HK-2 (cell line): Measurements from ENCODE around the gene SGTA.
"Not testable (repeated sequence)": the region's sequence is repeated elsewhere in the genome, so short reads cannot be mapped to it uniquely, and the experiment has no call there.

Experiments
- DNase-seq: peaks from one replicate; pipeline ENCODE4 v3.0.0-alpha.2; 2018; ENCODE audit not compliant: unreplicated experiment

Gene SGTA

DNA sequence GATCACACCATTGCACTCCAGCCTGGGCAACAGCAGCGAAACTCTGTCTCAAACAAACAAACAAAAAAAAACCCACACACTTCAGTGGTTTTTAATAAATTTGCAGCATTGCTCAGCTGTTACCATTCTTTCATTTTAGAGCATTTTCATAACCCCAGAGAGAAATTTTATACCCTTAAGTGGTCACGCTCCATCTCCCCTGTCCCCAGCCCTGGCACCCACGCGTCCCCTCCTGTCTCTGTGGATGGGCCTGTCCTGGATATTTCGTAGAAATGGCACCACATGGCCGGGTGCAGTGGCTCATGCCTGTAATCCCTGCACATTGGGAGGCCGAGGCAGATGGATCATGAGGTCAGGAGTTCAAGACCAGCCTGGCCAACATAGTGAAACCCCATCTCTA, 10.1 kb upstream of the SGTA start:
- DNase-seq = no peak

GRCh38 chr19:2792666-2793065, 9.6 kb upstream of the SGTA start:
- not testable (repeated sequence) for DNase-seq

DNA sequence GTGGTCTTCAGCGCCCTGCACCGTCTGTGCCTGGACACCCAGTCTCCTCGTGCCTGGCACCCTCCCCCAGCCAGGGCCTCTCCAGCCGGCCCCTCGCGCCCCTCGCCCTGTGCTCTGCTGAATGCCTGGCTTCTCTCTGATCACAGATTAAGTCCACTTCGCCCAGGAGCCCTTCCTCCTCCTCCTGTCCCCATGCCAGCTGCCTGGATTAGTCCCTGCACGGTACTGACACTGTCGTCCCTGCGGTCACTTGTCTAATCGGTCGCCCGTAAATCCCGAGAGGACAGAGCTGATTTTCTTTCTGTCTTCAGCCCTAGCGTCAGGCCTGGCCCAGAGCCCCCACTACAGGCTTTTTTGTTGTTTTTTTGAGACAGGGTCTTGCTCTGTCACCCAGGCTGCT, 8.8 kb upstream of the SGTA start:
- no peak for DNase-seq

GRCh38 chr19:2791440-2791839, 8.4 kb upstream of the SGTA start:
- no peak for DNase-seq

- no peak for DNase-seq
These were observed 7.6 kb upstream of the SGTA start for GRCh38 chr19:2790557-2791271.

GRCh38 chr19:2790194-2790556, 7.1 kb upstream of the SGTA start:
- DNase-seq = no peak

DNA sequence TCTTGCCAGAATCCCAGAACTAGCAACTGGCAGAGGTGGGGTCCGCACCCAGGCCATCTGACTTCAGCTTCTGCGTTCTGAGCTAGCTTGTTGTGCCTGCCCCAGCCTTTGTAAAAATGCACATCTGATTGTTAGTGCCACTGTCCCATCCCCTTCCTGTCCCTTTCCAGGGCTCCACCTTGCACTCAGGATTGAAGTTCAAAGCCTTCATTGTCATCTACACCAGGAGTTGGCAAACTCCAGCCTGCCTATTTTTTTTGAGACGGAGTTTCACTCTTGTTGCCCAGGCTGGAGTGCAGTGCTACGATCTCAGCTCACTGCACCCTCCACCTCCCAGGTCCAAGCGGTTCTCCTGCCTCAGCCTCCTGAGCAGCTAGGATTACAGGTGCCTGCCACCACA, 5.2 kb upstream of the SGTA start:
- no peak for DNase-seq

GRCh38 chr19:2787115-2787514, 4.0 kb upstream of the SGTA start:
- no peak for DNase-seq

DNA sequence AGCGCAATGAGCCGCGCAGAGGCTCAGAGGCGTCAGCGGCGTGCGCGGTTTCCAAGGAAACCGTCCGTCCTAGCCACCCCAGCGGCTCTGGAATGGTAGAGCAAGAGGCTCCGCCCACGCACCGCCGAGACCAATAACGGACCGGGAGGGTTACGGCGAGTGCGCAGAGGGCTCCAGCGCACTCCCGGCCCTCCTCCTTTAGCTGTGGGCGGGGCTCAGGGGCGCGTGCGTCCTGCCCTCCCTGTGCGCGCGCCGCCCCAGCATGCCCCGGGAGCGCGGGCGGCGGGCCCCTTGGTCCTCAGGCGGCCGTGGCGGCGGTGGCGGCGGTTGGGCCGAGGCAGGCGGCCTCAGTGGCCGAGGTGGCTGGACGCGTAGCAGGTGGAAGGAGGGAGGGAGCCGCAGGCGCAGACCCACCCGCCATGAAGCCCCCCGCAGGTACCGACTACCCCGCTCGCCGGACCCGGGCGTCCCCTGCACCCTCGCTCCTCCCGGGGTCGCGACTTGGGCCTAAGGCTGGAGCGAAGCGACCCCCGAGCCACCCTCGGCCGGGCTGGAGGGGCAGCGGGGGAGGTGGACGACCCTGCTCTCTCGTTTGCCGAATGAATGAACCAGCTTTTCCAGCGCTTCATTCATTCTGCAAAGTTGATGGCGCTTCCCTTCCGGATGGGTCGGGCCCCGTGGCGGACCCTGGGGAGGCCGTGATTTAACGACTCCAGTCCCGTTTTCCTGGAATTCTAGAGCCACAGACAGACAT, 2.3 kb upstream of the SGTA start, which contains the start of gene THOP1:
Gene THOP1 (plus strand): TSS at position 260 of the 754 bp plus-strand sequence. CDS start 160 bp downstream, at position 420.
- peak; percentile 99 for DNase-seq

DNA sequence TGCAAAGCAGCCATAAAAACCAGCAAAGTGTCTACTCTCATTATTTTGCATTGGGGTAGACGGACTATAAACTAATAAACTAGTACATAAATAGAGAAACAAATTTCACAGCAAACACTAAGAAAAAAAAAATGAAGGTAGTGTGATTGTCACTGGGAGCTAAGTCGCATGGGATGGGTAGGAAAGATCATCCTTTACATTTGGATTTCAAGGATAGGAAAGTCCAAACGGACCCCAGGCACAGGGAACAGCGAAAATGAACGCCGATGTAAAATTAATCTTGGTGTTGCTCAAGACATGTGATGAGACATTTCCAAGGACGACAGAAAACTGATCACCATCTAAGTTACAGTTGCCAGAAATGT, 690 bp upstream of the SGTA start:
- DNase-seq = no peak

DNA sequence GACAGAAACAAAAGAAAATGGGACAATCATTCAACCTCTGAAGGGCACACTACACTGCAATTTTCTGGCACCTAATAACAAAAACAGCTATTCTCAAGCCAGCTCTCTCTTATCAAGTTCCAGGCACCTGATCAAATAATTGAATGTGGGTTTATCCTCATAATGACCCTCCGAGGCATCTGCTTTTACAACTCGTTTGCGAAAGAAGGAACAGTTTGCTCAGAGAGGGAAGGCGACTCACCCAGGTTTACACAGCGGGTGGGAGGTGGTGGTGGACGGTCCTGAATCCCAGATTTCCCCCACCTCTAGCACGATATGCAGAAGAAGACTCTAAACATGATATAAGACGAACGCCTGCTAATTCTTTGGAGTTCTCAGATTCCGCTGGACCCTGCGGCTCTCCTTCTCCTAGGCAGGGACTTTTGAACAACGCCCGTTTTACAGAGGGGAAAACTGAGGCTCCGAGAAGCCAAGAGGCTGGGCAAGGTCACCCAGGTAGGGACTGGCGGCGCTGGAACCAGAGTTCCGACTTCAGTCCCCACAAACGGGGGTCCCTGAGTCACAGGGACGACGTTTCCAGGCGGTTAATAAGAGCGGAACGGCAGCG, 641 bp downstream of the SGTA start:
- DNase-seq = no peak

DNA sequence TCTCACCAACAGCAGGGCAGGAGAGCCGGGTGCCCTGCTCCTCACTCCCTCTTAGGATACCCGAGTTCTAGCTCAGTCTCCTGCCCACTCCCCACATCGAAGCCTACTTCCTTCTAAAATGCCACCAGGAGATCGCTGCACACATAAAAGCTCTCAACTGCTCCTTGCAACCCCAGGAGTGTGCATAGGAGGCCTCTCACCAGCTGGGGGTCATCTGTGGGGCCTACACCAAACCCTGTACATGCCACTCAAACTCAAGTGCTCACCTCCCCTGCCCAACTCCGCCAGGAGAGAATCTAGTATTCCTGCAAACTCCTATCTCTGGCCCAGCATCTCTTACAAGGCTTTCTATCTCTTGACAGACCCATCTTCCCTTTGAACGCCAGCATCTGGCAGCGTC, 2.8 kb downstream of the SGTA start:
- DNase-seq = no peak

DNA sequence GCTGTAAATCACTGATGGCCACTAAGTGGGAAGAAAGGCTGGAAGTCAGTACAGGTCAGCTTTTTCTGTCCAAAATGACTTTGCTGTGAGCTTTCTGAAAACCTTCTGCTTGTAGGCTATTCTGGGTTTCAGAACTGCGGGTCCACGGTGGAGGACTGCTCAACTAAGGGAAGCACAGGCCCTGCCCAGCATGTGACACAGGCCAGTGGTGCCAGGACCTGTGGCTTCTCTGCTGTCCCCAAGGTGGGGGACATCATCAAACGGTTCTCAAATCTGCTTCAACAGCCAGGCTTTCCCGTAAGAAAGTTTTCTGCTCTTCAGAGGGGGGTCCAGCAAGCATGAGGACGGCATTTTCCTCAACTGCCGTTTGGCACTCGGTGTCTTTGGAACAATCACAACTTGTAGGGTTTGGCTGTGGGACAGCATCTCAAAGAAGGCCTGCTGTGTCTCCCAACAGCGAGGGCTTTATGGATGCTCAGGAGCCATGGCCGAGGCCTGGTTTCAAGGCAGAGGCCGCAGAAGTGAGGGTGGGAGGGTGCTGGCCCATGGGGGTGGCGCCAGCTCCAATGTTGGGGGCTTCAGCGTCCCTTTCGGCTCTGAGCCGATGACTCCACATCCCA, 3.8 kb downstream of the SGTA start:
- DNase-seq = no peak

DNA sequence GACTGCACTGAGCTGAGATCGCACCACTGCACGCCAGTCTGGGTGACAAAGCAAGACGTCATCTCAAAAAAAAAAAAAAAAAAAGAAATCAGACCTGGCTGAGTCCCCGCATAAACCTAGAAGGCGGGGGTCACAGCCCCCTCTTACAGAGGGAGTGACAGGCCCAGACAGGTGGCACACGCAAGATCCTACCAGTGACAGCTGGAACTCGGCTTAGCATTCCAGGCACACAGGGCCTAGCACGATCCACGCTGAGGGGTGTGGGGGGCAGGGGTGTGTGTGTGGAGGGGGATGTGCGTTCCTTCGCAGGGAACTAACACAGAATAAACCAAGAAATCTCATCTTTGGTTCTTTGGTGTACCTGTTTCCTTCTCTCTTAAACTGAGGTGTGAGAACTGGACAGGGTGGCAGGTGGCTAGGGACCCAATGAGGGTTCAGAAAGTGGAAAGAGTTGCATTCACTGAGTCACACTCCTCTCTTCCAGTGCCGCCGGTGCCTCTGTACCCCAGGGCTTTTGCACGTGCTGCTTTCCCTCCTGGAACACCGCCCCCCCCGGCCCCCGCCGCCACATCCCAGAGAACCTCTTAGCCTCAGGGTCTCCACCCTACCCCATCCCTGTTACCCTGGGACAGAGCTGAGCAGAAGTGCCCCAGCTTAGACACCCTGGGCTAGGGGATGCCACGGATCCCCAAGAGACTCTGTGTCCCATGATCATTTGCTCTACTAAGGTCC, 5.0 kb downstream of the SGTA start:
- no peak for DNase-seq

DNA sequence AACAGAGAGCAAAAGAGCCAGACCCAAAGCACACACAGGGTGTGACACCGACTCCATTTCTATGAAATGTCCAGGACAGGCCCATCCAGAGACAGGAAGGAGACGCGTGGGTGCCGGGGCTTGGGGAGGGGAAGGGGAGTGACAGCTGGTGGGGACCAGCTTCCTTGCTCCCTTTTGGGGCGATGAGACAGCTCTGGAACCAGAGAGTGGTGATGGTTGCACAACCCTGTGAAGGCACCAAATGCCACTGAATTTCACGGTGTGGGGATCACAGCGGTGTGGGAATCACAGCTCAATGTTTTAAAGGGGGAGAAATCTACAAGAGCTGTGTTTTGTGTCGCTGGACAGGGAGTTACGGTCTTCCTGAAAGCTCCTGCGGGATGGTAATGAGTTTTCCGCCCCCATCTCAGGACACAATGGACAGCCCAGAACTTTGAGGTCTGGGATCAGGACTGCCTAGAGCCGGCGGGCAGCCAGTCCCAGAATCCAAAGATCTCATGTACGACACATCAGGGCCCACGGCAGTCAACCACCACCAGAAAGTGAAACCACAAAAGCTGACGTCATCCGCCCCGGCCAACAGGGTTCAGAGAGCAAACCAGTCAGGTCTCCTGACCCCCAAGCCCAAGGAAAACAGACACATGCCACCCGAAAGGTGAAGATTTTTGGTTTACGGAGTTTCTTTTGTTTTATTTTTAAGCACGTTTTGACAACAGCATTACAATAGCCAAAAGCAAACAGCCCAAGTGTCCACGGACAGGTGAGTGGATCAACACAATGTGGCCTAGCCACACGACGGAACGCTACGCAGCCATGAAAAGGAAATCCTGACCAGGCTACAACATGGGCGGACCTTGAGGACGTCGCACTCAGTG, 7.3 kb downstream of the SGTA start:
- peak; percentile 58 for DNase-seq

DNA sequence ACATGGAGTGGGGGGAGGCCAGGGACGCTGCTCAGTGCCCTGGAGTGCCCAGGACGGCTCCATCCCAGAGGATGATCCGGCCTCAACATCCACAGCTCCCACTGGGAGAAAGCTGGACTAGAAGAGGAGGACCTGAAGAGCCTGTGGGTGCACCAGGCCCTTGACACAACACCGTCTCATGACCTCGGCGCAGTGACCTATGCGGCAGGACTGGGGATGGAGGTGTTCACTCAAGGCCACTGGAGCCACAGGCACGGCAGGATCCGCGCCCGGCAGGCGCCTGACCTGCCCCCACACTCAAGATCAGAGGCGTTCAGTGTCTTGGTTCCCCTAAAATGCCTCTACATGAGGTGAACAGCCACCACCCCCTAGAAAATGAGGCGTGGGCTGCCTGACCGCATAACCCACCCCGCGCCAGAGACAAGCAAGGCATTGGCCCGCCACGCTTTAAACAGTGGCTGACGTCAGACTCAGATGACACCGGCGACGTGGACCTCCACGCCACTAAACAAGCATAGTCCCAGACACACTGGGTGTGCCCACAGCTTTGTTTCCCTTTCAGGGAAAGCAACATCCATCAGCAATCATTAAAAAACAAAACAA, 8.0 kb downstream of the SGTA start:
- DNase-seq = no peak

- no peak for DNase-seq
These were observed 8.9 kb downstream of the SGTA start for GRCh38 chr19:2774083-2774679.

DNA sequence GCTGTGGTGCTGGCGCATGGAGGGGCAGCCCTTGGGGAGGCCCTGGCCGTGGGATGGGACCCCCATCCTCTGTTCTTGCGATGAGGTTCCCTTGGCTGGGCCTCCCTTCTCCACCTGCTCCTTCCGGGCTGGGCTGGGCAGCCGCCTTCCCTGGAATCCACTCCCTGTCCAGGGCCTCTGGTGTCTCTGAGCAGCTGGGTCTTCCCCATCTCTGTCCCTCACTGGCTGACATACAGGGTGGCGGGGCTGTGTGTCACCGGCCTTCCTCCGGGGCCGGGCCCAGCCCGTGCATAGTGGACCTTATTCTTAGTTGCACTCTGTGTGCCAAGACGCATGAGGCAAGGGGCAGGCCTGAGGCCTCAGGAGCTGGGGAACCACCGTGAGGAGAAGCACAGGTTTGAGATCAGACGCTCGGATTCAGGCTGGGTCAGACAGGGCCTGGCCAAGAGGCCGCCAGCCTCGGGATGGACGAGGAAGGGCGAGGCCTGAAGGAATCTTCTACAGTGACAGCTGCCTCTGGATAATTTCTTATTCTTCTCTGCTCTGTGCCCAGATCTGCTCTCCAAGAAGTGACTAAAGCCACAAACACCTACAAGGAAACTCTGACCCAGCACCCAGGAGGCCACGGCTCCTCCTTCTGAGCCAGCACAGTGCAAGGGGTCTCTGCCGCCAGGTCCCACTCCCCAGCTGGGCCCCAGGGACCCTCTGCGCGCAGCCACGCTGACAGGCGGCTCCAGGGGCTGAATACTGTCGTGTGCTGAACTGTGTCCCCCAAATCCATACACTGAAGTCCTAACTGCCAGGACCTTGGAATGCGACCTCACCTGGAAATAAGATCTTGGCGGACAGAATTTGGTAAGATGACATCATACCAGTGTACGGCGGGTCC, 11.0 kb downstream of the SGTA start:
- DNase-seq = no peak
